B cell (primary cell): ENCODE measurements around the gene FAM98A. TPM values are rescaled to one million over a fixed set of nuclear protein-coding genes. Genes with fewer than 3 reads are reported as not detected.

Experiments used
- ATAC-seq: fragments of 200-7000 bp; cut with Tn5 transposase; one replicate; pipeline ENCODE4 v1.10.0; 2021; ENCODE audit warnings: low read depth, mild to moderate bottlenecking, moderate number of reproducible peaks, moderate library complexity
- CTCF ChIA-PET: fragments of 350-600 bp; sonication (Branson Sonifier 250); formaldehyde crosslinking; loops from one replicate; lab custom pipeline; 2021; ENCODE audit warnings: antibody characterized with exemption, inconsistent platforms; lab: Charles Lee
- POLR2A ChIA-PET: fragments of 350-600 bp; sonication (Branson Sonifier 250); formaldehyde crosslinking; loops from one replicate; lab custom pipeline; 2021; ENCODE audit warnings: antibody characterized with exemption; lab: Charles Lee
- DNase-seq: peaks from one replicate; pipeline ENCODE4 v3.0.0; 2013
- H2AFZ ChIP-seq: 2 replicates; pipeline ENCODE4 v1.6.1; 2012; ENCODE audit warnings: mild to moderate bottlenecking, low read depth, low read length; ENCODE audit not compliant: insufficient read depth, poor library complexity, severe bottlenecking
- H3K27ac ChIP-seq, 2 donors: 1 replicate in 1 of 2; 2 replicates in 1 of 2; pipeline ENCODE4 v1.5.1; 2012 to 2013; ENCODE audit warnings: low read length in 2 of 2, mild to moderate bottlenecking in 2 of 2, moderate library complexity in 1 of 2
- H3K27me3 ChIP-seq, 4 experiments: fragments of 200-600 bp in 1 of 4; sonication (generic) in 1 of 4; replicated peaks in 1 of 4; 1 replicate in 2 of 4; 2 replicates in 2 of 4; pipeline versions ENCODE4 v1.6.1 to v1.7.0; 2013 to 2016; ENCODE audit warnings: low read length in 3 of 4, mild to moderate bottlenecking in 2 of 4, mixed read lengths in 1 of 4, moderate library complexity in 1 of 4; ENCODE audit not compliant: insufficient read depth in 4 of 4, control insufficient read depth in 3 of 4; ENCODE audit errors: control extremely low read depth in 1 of 4
- H3K36me3 ChIP-seq, 2 experiments: replicated peaks in 1 of 2; 1 replicate in 1 of 2; 2 replicates in 1 of 2; pipeline versions ENCODE4 v1.6.1 to v1.7.1; 2013; ENCODE audit warnings: low read length in 1 of 2; ENCODE audit not compliant: insufficient read depth in 2 of 2, control insufficient read depth in 1 of 2; ENCODE audit errors: control extremely low read depth in 1 of 2, extremely low read depth in 1 of 2
- H3K4me1 ChIP-seq, 2 donors: fragments of 200-600 bp in 1 of 2; sonication (generic) in 1 of 2; 1 replicate in 1 of 2; 2 replicates in 1 of 2; pipeline versions ENCODE4 v1.5.1 to v1.6.1; 2013 to 2017; ENCODE audit warnings: low read length in 2 of 2; ENCODE audit not compliant: control insufficient read depth in 2 of 2, insufficient read depth in 2 of 2
- H3K4me2 ChIP-seq: replicated peaks from 2 replicates; pipeline ENCODE3; 2012; ENCODE audit warnings: mild to moderate bottlenecking, low read depth, low read length; ENCODE audit not compliant: poor library complexity, severe bottlenecking
- H3K4me3 ChIP-seq, 5 experiments: fragments of 200-600 bp in 1 of 5; sonication (generic) in 1 of 5; 1 replicate in 3 of 5; 2 replicates in 2 of 5; pipeline versions ENCODE4 v1.5.1 to v1.7.0; 2011 to 2016; ENCODE audit warnings: low read length in 4 of 5, mild to moderate bottlenecking in 4 of 5, low read depth in 2 of 5, control low read depth in 1 of 5, moderate library complexity in 1 of 5; ENCODE audit not compliant: insufficient read depth in 1 of 5; ENCODE audit errors: control extremely low read depth in 1 of 5, extremely low read depth in 1 of 5
- H3K79me2 ChIP-seq: fragments of 200-600 bp; sonication (generic); one replicate; pipeline ENCODE4 v1.6.0; 2016; ENCODE audit warnings: low read length; ENCODE audit not compliant: control insufficient read depth, insufficient read depth
- H3K9ac ChIP-seq: fragments of 200-600 bp; sonication (generic); 2 replicates; pipeline ENCODE4 v1.6.1; 2017; ENCODE audit warnings: mild to moderate bottlenecking, low read length, moderate library complexity
- H3K9me3 ChIP-seq, 3 donors: one replicate each; pipeline versions ENCODE4 v1.6.1 to v1.7.1; 2013; ENCODE audit warnings: low read length in 2 of 3; ENCODE audit not compliant: control insufficient read depth in 2 of 3, insufficient read depth in 1 of 3; ENCODE audit errors: control extremely low read depth in 1 of 3
- H4K20me1 ChIP-seq: 2 replicates; pipeline ENCODE4 v1.6.0; 2012; ENCODE audit warnings: mild to moderate bottlenecking, low read length; ENCODE audit not compliant: insufficient read depth, control insufficient read depth, poor library complexity, severe bottlenecking
- H3K27ac Mint-ChIP-seq: one replicate; pipeline ENCODE4 v1.8.0; 2021; ENCODE audit warnings: mixed read lengths
- H3K27me3 Mint-ChIP-seq: one replicate; pipeline ENCODE4 v1.8.0; 2021; ENCODE audit warnings: mixed read lengths
- H3K4me1 Mint-ChIP-seq: one replicate; pipeline ENCODE4 v1.8.0; 2021; ENCODE audit warnings: mixed read lengths
- H3K4me3 Mint-ChIP-seq: one replicate; pipeline ENCODE4 v1.8.0; 2021; ENCODE audit warnings: mixed read lengths
- H3K9me3 Mint-ChIP-seq: one replicate; pipeline ENCODE4 v1.8.0; 2022; ENCODE audit warnings: mixed read lengths; ENCODE audit not compliant: insufficient read depth
- CTCF ChIP-seq: fragments of 200-600 bp; IDR thresholded peaks from one replicate; pipeline ENCODE4 v1.8.0; 2022; ENCODE audit warnings: antibody characterized with exemption, mild to moderate bottlenecking
- EZH2 ChIP-seq: IDR thresholded peaks from 2 replicates; pipeline ENCODE4 v1.6.1; 2012; ENCODE audit warnings: borderline replicate concordance, low read depth, mild to moderate bottlenecking, moderate library complexity, low read length; ENCODE audit not compliant: insufficient read depth, poor library complexity, severe bottlenecking
- WGBS: methylation state at CpG from one replicate; pipeline ENCODE4 v1.1.5; 2013; ENCODE audit warnings: missing lambda C conversion rate; ENCODE audit not compliant: insufficient coverage; 5-methylcytosine and 5-hydroxymethylcytosine counted together
- intact Hi-C: fragments of 100-400 bp; cut with micrococcal nuclease; formaldehyde crosslinking; loops from one replicate; pipeline ENCODE4 v1.10.0; 2022
- polyA plus RNA-seq: library from polyadenylated mRNA; depleted of rRNA; stranded (reverse); fragments of >200 nt; gene quantifications from 2 replicates; pipeline ENCODE4 v1.2.3, GENCODE V29; 2012
- total RNA-seq, 2 donors: library from RNA; stranded (reverse); fragments of 120-200 nt in 1 of 2; gene quantifications; 1 replicate in 1 of 2; 2 replicates in 1 of 2; pipeline versions ENCODE4 v1.2.3 to v1.2.4, GENCODE V29; 2013 to 2022

FAM98A gene
- total and polyA plus RNA-seq, 2 donors (not counting 1 experiment from before 2014, with no cell fraction given): 8.1 to 32.1 TPM

GRCh38 chr2:33597026-33597425 lies 2.1 kb downstream of the FAM98A start:
- no peak overlapping the region for H3K4me2 ChIP-seq
- no peaks in the 10 kb centered on the region for H3K27me3 ChIP-seq
- H3K36me3 ChIP-seq: peaks cover 2 to 28% of the 10 kb centered on the region in 2 experiments
- ChIA-PET POLR2A (no interaction called here), CTCF (no interaction called here)
- ATAC-seq (no peak), DNase-seq (no peak)
- H2AFZ ChIP-seq: no peak overlapping the region
- no peaks in the 10 kb centered on the region for H3K27me3 Mint-ChIP-seq
- no CpG with 5 or more reads among the region's 3 CpGs for WGBS
- no peak overlapping the region for H3K4me3 Mint-ChIP-seq
- no peaks in the 10 kb centered on the region for H4K20me1 ChIP-seq
- H3K9ac ChIP-seq: no peak overlapping the region
- H3K9me3 ChIP-seq: no peaks in the 10 kb centered on the region
- intact Hi-C loops: loop anchor here (5.0 to 10.0 kb wide), 3 partner anchors 65 to 1322 kb away; partner anchors contain the start of genes LTBP1 and YIPF4
- H3K4me3 ChIP-seq: no peak overlapping the region
- peaks cover 38% of the 10 kb centered on the region for H3K79me2 ChIP-seq
- no peaks in the 10 kb centered on the region for H3K9me3 Mint-ChIP-seq
- H3K4me1 Mint-ChIP-seq: peaks cover 31% of the 10 kb centered on the region
- H3K27ac ChIP-seq: no peak overlapping the region
- peaks cover 16% of the 10 kb centered on the region in 2 donors for H3K4me1 ChIP-seq
- TF ChIP-seq EZH2 (no peak), CTCF (no peak)
- peak overlapping the region; percentile 32 for H3K27ac Mint-ChIP-seq

- H3K9ac ChIP-seq: no peak overlapping the region
- H3K4me3 Mint-ChIP-seq: no peak overlapping the region
- H3K4me2 ChIP-seq: no peak overlapping the region
- DNase-seq: no peak
- H3K27ac Mint-ChIP-seq: no peak overlapping the region
- H3K4me1 ChIP-seq: peaks cover 16% of the 10 kb centered on the region in 2 donors
- no peak overlapping the region for H2AFZ ChIP-seq
- no peaks in the 10 kb centered on the region for H3K27me3 ChIP-seq
- intact Hi-C loops: loop anchor here (5.0 to 10.0 kb wide), 3 partner anchors 63 to 1321 kb away; partner anchors contain the start of genes LTBP1 and YIPF4
- H3K36me3 ChIP-seq: peaks cover 3 to 41% of the 10 kb centered on the region in 2 experiments
- TF ChIP-seq EZH2 (no peak), CTCF (no peak)
- no peaks in the 10 kb centered on the region for H4K20me1 ChIP-seq
- H3K4me3 ChIP-seq: no peak overlapping the region
- CTCF ChIA-PET: interaction anchor here (1.0 to 1.5 kb wide), 2 partner anchors 13 to 120 kb away, joined by 4 to 6 read pairs; partner anchors contain the start of gene RASGRP3
- WGBS: no CpG with 5 or more reads among the region's 3 CpGs
- no peak for ATAC-seq
- peaks cover 31% of the 10 kb centered on the region for H3K4me1 Mint-ChIP-seq
- H3K9me3 ChIP-seq: no peaks in the 10 kb centered on the region
- peaks cover 35% of the 10 kb centered on the region for H3K79me2 ChIP-seq
- H3K27ac ChIP-seq: no peak overlapping the region
- H3K9me3 Mint-ChIP-seq: no peaks in the 10 kb centered on the region
- POLR2A ChIA-PET: no interaction called here
- no peaks in the 10 kb centered on the region for H3K27me3 Mint-ChIP-seq
Observed at GRCh38 chr2:33595385-33595784, 3.7 kb downstream of the FAM98A start.
